Endothelial cell of hepatic sinusoid (primary cell): ENCODE data around the gene POU2AF1.

Source experiments
- in situ Hi-C: cut with HindIII; loops from 2 replicates; pipeline ENCODE4 v1.10.0; 2017; ENCODE audit warnings: low sequenced_read_pairs

The POU2AF1 gene

DNA sequence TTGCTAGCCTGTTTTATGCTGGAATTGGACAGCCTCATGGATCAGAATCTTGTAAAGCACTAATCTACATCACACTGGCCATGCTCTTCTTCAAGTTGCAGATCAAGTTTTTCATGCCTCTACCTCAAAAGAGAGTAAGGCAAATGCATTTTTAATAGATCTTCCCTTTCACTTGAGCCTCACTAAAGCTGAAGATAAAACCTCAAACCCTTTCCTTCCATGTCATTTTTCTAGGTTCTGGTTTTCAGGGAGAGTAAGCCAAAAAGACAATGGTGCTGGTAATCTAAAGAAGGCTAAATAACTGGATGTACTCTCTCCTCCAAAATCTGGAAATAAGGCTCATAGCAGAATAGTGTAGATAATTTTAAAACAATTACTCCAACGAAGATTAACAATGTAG, 28.3 kb downstream of the POU2AF1 start:
- in situ Hi-C loops = loop anchor here (5.0 kb wide), 2 partner anchors 34 to 76 kb away; no protein-coding TSS in a partner anchor

DNA sequence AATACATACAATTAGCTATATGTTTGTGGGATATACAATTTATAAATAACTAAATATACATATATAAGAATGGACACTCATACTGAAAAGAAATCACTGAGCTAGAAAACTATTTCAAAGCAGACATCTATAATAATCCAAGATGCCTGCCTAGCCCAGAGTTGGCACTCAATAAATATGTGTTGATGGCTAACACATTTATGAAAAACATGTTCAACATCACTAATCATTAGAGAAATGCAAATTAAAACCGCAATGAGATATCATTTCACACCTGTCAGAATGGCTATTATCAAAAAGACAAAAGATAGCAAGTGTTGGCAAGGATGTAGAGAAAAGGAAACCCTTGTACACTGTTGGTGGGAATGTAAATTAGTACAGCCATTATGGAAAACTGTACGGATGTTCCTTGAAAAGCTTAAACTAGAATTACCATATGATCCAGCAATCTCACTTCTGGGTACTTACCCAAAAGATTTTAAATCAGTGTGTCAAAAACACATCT, 29.8 kb downstream of the POU2AF1 start:
- in situ Hi-C loops = no loop called here

DNA sequence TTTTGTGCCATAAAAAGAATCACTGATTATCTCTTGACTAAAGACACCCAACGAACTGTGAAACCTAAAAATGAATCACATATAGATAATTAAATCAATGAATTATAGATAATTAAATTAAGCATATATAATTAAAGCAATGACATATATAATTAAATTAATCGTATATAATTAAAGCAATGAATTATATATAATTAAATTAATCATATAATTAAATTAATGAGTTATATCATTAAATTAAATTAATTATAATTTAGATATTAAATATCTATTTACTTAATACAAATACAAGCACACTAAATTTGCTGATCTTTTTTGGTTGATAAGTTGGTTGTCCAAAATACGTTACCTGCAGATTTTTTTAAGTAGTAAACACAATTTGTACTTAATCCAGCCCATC, 30.9 kb downstream of the POU2AF1 start:
- in situ Hi-C loops = no loop called here

- in situ Hi-C loops = no loop called here
Measured at GRCh38 chr11:111347723-111348115, 31.4 kb downstream of the POU2AF1 start.

GRCh38 chr11:111347002-111347722, 31.9 kb downstream of the POU2AF1 start:
- in situ Hi-C loops = no loop called here

- in situ Hi-C loops = loop anchor here (5.0 kb wide), 1 partner anchor 38 kb away; no protein-coding TSS in a partner anchor
Measured at GRCh38 chr11:111344032-111344431, 35.0 kb downstream of the POU2AF1 start.

DNA sequence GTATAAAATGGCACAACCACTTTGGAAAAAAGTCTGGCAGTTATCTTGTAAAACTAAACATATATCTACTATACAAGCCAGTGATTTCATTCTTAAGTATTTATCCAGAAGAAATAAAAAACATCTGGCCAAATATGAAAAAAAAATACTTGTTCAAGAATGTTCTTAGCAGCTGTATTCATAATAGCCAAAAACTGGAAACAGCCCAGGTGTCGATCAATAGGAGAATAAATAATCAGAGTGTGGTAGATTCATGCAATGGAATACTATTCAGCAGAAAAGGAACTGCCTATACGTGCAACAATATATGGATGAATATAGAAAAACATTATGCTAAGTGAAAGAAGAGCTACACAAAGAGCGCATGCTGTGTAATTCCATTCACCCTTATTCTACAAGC, 36.7 kb downstream of the POU2AF1 start:
- in situ Hi-C loops = loop anchor here (5.0 kb wide), 1 partner anchor 40 kb away; no protein-coding TSS in a partner anchor

DNA sequence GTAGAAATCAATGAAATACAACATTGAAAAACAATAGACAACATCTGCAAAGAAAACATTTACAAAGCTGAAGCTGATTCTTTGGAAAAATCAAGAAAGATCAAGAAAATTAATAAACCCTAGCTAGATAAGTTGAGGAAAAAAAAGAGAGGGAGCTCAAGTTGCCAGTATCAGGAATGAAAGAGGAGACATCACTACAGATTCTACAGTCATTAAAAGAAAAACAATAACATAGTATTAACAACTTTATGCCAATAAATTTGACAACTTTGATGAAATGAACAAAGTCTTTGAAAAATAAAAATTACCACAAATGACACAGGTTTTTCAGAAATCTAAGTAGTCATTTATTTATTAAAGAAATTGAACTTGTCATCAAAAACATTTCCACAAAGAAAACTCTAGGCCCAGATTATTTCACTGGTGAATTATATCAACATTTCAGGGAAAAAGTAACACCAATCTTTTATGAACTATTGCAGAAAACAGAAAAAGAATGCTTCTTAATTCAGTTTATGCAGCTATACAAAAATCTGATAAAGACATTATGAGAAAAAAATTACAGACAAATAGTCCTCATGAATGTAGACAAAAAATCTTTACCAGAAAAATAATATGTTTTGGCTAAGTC, 39.2 kb downstream of the POU2AF1 start:
- in situ Hi-C loops = loop anchor here (5.0 kb wide), 1 partner anchor 42 kb away; no protein-coding TSS in a partner anchor

GRCh38 chr11:111336582-111337256, 42.4 kb downstream of the POU2AF1 start:
- in situ Hi-C loops = no loop called here

- in situ Hi-C loops = no loop called here
Measured at GRCh38 chr11:111336062-111336461, 43.0 kb downstream of the POU2AF1 start.

GRCh38 chr11:111335549-111335948, 43.5 kb downstream of the POU2AF1 start:
- in situ Hi-C loops = no loop called here

GRCh38 chr11:111334532-111335502, 44.3 kb downstream of the POU2AF1 start:
- in situ Hi-C loops = no loop called here

- in situ Hi-C loops = no loop called here
Measured at GRCh38 chr11:111331711-111332479, 47.2 kb downstream of the POU2AF1 start.

GRCh38 chr11:111330234-111330893, 48.7 kb downstream of the POU2AF1 start:
- in situ Hi-C loops = no loop called here

DNA sequence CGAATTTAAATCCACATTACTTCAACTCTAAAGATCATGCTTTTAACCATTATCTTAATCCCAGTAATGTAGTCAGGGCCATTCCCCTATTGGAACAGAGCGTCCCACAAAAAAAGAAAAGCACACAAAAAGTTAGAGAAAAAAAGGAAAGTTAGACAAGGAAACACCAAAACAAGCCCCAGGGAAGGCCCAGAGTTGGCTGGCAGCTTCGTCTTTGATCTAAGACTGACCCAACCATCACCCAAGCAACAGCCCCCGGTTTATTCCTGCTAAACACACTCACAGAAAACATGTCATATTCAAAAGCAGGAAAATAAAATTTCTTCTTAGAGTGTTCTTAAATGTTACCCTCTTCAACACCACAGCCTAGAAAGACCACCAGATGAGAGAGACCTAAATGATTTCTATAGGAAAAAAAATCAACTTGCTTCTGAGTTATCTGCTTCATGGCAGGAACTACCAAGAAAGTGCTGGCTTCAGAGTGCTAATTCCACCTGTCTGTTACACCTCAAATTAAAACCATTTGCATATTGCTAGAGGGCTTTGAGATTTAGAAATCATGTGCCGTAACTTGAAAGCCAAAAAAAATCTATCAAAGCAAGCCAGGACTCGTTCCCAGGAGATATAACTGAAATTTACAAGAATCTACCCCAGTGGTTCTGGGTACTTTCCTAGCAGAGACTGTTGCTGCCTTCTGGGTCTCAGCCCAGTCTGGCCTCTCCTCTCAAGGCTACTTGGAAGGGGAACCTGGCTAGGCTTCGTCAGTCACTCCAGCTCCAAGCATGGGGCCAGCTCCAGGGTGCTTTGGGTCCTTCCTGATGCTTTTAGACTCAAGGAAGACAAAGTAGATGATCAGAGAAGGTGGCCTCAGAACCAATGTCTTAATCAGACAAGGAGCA, 49.5 kb downstream of the POU2AF1 start:
- in situ Hi-C loops = no loop called here

DNA sequence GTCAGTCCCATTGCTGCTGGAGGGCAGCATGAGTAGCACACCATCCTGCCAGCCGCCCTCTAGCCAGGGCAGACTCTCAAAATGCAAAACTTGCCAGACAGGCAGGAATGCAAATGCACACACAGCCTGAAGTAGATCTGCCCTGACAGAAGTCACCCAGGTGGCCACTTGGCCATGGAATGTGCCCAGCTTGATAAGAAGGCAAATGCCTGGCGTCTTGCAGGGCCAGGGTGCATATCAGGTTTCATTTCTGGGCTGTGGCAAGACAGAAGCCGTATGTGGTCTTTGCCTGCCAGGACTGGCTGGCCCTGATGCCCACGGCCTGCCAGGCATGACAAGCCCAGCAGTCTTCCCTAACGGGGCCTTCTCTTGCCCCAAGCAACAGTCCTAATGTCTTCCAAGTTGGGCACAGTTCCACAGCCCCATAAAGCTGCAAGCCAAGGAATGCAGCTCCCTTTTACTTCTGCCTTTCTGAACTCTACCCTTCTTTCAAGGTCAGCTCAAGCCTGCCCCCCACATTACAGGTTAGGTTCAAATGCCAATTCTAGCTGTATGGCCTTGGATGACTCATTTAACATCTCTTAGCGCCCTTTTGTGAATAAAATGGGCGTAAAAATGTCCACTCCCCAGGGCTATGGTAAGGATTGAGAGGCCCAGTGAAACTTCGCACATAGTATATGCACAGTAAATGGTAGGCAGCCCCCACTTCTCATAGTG, 51.0 kb downstream of the POU2AF1 start:
- in situ Hi-C loops = no loop called here

DNA sequence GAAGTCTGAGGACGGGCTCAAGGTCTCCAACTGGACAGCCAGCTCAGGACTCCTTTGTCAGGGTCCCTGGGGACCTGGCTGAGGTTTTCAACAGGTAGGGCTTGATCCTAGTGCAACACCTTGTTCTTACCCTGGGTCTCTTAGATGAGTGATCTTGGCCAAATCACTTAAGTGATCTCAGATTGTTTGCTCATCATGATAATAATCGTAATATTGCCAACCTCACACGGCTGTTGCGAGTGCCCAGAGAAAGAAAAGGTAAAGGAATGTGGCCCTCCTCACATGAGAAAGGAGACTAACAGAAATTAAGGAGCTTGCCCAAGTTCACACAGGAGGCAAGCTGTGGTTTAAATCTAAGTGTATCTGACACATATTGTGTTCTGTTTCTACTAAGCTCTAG, 52.3 kb downstream of the POU2AF1 start:
- in situ Hi-C loops = no loop called here

DNA sequence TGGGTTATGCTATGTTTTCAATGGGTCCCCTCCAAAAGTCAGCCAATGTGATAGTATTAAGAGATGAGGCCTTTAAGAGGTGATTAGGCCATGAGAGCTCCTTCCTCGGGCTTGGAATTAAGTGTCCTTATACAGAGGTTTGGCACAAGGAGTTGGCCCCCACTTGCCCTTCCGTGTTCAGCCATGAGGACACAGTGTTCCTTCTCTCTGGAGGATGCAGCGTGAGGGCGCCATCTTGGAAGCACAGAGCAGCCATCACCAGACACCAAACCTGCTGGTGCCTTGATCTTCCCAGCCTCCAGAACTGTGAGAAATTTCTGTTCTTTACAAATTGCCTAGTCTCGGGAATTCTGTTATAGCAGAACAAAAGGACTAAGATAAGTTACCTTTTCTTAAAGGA, 53.8 kb downstream of the POU2AF1 start:
- in situ Hi-C loops = no loop called here
